H9 (cell line): Measurements from ENCODE around the gene GAL3ST2. TPM values are rescaled to one million over a fixed set of nuclear protein-coding genes. Genes with fewer than 3 reads are reported as not detected.
"Not testable (repeated sequence)": the region's sequence is repeated elsewhere in the genome, so short reads cannot be mapped to it uniquely, and the experiment has no call there.

Experiments used
- DNase-seq: peaks from one replicate; pipeline ENCODE4 v3.0.0-alpha.2; 2017
- H2AFZ ChIP-seq: one replicate; pipeline ENCODE4 v1.6.1; 2013; ENCODE audit warnings: mild to moderate bottlenecking, low read length, control low read depth, moderate library complexity
- H2AK5ac ChIP-seq: 2 replicates; pipeline ENCODE4 v1.6.1; 2013; ENCODE audit warnings: low read length, control low read depth, mixed read lengths; ENCODE audit not compliant: insufficient read length
- H2BK120ac ChIP-seq: one replicate; pipeline ENCODE4 v1.6.1; 2013; ENCODE audit warnings: low read depth, mild to moderate bottlenecking, low read length, control low read depth, inconsistent platforms; ENCODE audit not compliant: poor library complexity, severe bottlenecking
- H2BK12ac ChIP-seq: 2 replicates; pipeline ENCODE4 v1.6.1; 2013; ENCODE audit warnings: low read length, control low read depth, mixed read lengths, low read depth; ENCODE audit not compliant: insufficient read length
- H2BK15ac ChIP-seq: 2 replicates; pipeline ENCODE4 v1.6.1; 2013; ENCODE audit warnings: low read depth, low read length, control low read depth
- H2BK20ac ChIP-seq: one replicate; pipeline ENCODE4 v1.6.1; 2013; ENCODE audit warnings: low read depth, mild to moderate bottlenecking, low read length, control low read depth, inconsistent platforms; ENCODE audit not compliant: poor library complexity, severe bottlenecking
- H2BK5ac ChIP-seq: 2 replicates; pipeline ENCODE4 v1.6.1; 2013; ENCODE audit warnings: low read length, control low read depth, mixed read lengths; ENCODE audit not compliant: insufficient read length
- H3K14ac ChIP-seq: 2 replicates; pipeline ENCODE4 v1.6.1; 2013; ENCODE audit warnings: low read length, control low read depth; ENCODE audit not compliant: insufficient read depth
- H3K18ac ChIP-seq: 2 replicates; pipeline ENCODE4 v1.6.1; 2013; ENCODE audit warnings: low read depth, mild to moderate bottlenecking, mixed read lengths, low read length, control low read depth; ENCODE audit not compliant: insufficient read length
- H3K23ac ChIP-seq: 2 replicates; pipeline ENCODE4 v1.6.1; 2013; ENCODE audit warnings: low read length, control low read depth, mixed read lengths, low read depth; ENCODE audit not compliant: insufficient read length
- H3K23me2 ChIP-seq: 2 replicates; pipeline ENCODE4 v1.6.1; 2013; ENCODE audit warnings: low read depth, mild to moderate bottlenecking, mixed read lengths, low read length, control low read depth; ENCODE audit not compliant: insufficient read length, poor library complexity, severe bottlenecking
- H3K27ac ChIP-seq: 2 replicates; pipeline ENCODE4 v1.5.1; 2013; ENCODE audit warnings: low read length, control low read depth, mixed read lengths, low read depth; ENCODE audit not compliant: insufficient read length
- H3K27me3 ChIP-seq: 2 replicates; pipeline ENCODE4 v1.6.1; 2013; ENCODE audit warnings: low read length, control low read depth, inconsistent platforms; ENCODE audit not compliant: insufficient read depth
- H3K4ac ChIP-seq: 2 replicates; pipeline ENCODE4 v1.6.1; 2013; ENCODE audit warnings: low read depth, mild to moderate bottlenecking, control low read depth, inconsistent platforms, low read length, moderate library complexity
- H3K4me1 ChIP-seq: 2 replicates; pipeline ENCODE4 v1.6.1; 2013; ENCODE audit warnings: low read length, control low read depth, inconsistent platforms; ENCODE audit not compliant: insufficient read depth
- H3K4me2 ChIP-seq: 2 replicates; pipeline ENCODE4 v1.6.1; 2013; ENCODE audit warnings: low read length, control low read depth, mixed read lengths; ENCODE audit not compliant: insufficient read length, insufficient read depth
- H3K56ac ChIP-seq: 2 replicates; pipeline ENCODE4 v1.6.1; 2013; ENCODE audit warnings: low read depth, mild to moderate bottlenecking, mixed read lengths, low read length, control low read depth; ENCODE audit not compliant: insufficient read length
- H3K79me1 ChIP-seq: 2 replicates; pipeline ENCODE4 v1.6.1; 2013; ENCODE audit warnings: low read depth, mild to moderate bottlenecking, moderate library complexity, low read length, control low read depth, inconsistent platforms; ENCODE audit not compliant: insufficient read depth, poor library complexity, severe bottlenecking
- H3K79me2 ChIP-seq: 2 replicates; pipeline ENCODE4 v1.6.1; 2013; ENCODE audit warnings: low read length, control low read depth, inconsistent platforms; ENCODE audit not compliant: insufficient read depth
- H3K9ac ChIP-seq: 2 replicates; pipeline ENCODE4 v1.6.1; 2013; ENCODE audit warnings: low read length, control low read depth, mixed read lengths; ENCODE audit not compliant: insufficient read length; ENCODE audit errors: extremely low read depth
- H3K9me3 ChIP-seq: one replicate; pipeline ENCODE4 v1.6.1; 2013; ENCODE audit warnings: low read depth, low read length, inconsistent platforms; ENCODE audit not compliant: control insufficient read depth
- H3T11ph ChIP-seq: one replicate; pipeline ENCODE4 v1.6.1; 2013; ENCODE audit warnings: mild to moderate bottlenecking, low read length, control low read depth, inconsistent platforms
- H4K20me1 ChIP-seq: one replicate; pipeline ENCODE4 v1.6.1; 2013; ENCODE audit not compliant: control insufficient read depth, insufficient read length, insufficient read depth
- H4K5ac ChIP-seq: 2 replicates; pipeline ENCODE4 v1.6.1; 2013; ENCODE audit warnings: low read depth, mild to moderate bottlenecking, mixed read lengths, low read length, control low read depth; ENCODE audit not compliant: insufficient read length
- H4K8ac ChIP-seq: replicated peaks from 2 replicates; pipeline ENCODE4 v1.6.1; 2013; ENCODE audit warnings: low read length, control low read depth, mixed read lengths, low read depth; ENCODE audit not compliant: insufficient read length
- H4K91ac ChIP-seq: 2 replicates; pipeline ENCODE4 v1.6.1; 2013; ENCODE audit warnings: low read depth, mild to moderate bottlenecking, moderate library complexity, mixed read lengths, low read length, control low read depth; ENCODE audit not compliant: insufficient read length
- H3K27ac Mint-ChIP-seq, 3 experiments: 2 replicates in 2 of 3; 3 replicates in 1 of 3; pipeline ENCODE4 v1.8.0; 2020 to 2021; ENCODE audit warnings: mixed read lengths in 3 of 3, mild to moderate bottlenecking in 1 of 3, moderate library complexity in 1 of 3
- H3K27me3 Mint-ChIP-seq: 2 replicates; pipeline ENCODE4 v1.8.0; 2021; ENCODE audit warnings: low read depth, mild to moderate bottlenecking, moderate library complexity, mixed read lengths
- H3K36me3 Mint-ChIP-seq, 3 experiments: 2 replicates in 2 of 3; 3 replicates in 1 of 3; pipeline ENCODE4 v1.8.0; 2020 to 2021; ENCODE audit warnings: low read depth in 3 of 3, mixed read lengths in 3 of 3; ENCODE audit not compliant: insufficient read depth in 1 of 3
- H3K4me1 Mint-ChIP-seq, 2 experiments: 2 replicates each; pipeline ENCODE4 v1.8.0; 2020; ENCODE audit warnings: mixed read lengths in 2 of 2
- H3K4me3 Mint-ChIP-seq, 2 experiments: 2 replicates in 1 of 2; 3 replicates in 1 of 2; pipeline ENCODE4 v1.8.0; 2020 to 2021; ENCODE audit warnings: mild to moderate bottlenecking in 2 of 2, mixed read lengths in 2 of 2, moderate library complexity in 1 of 2
- H3K9me3 Mint-ChIP-seq, 2 experiments: 2 replicates in 1 of 2; 3 replicates in 1 of 2; pipeline ENCODE4 v1.8.0; 2020; ENCODE audit warnings: mild to moderate bottlenecking in 2 of 2, mixed read lengths in 2 of 2, moderate library complexity in 1 of 2
- WGBS: extraction: QIAGEN DNeasy Blood & Tissue Kit; methylation state at CpG from one replicate; pipeline ENCODE4 v1.1.7; 2013; ENCODE audit warnings: missing lambda C conversion rate, low lambda C conversion rate, mixed read lengths; ENCODE audit not compliant: insufficient read length; ENCODE audit errors: extremely low coverage; 5-methylcytosine and 5-hydroxymethylcytosine counted together
- total RNA-seq: library from RNA; stranded (reverse); gene quantifications from 2 replicates; pipeline ENCODE4 v1.2.1, GENCODE V29; 2021
- TF ChIP-seq, protein P1 (sequence below): fragments of 200-600 bp; sonication (generic); conservative IDR thresholded peaks from 3 replicates; pipeline ENCODE4 v1.8.0; 2021; ENCODE audit warnings: antibody characterized with exemption, mild to moderate bottlenecking

GAL3ST2 gene
- total RNA-seq, 1 experiment from 2014 or later: 0.33 TPM

DNA sequence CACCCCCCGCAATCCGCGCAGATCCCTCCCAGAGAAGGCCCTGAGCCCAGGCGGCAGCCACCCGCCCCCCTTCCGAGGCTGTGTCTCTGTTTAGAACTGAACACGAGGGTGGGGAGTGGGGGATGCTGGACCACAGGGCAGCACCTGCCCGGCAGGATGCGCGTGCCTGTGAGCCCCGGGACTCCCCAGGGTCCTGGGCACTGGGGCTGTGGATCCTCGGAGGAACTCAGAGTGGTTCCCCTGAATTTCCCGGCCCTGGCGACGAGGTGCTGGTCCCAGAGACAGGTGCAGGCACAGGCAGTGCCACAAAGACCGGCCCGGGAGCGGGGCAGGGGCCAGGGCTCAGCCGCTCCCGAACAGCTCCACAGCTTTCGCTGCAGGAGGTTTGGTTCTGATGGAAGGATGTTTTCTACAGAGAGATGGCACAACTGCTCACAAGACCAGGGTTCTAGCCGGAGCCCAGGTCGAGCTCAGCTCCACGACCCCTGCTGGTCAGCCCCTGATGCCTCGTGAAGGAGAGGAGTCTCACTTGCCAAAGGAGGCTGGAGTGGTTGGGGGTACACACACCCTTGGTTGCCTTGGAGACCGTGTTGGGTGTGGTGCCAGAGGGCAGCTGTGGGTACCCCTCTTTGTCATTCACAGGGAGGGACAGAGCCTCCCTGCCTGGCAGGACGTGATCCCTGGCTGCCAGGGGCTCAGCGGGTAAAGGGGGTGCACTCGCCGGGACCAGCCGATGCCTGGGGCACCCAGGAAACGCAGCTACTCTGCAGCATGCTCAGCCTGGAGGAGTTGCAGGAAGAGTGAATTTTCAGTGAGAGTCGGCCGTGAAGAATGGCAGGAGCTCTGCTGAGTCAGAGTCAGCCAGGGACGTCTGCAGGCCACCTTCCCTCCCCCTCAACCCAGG is 28.0 kb downstream of the GAL3ST2 start:
- Histone ChIP-seq H3K79me1 (no peaks in the 10 kb centered on the region), H3K18ac (no peak overlapping the region), H3K9ac (no peak overlapping the region), H3T11ph (no peak overlapping the region), H3K4ac (no peak overlapping the region), H3K4me1 (peaks cover 8% of the 10 kb centered on the region), H4K5ac (no peak overlapping the region), H3K4me2 (peak overlapping the region; percentile 36), H3K14ac (peak overlapping the region; percentile 62), H3K23ac (no peak overlapping the region), H2AK5ac (no peak overlapping the region), H4K91ac (no peak overlapping the region), H2BK20ac (peak overlapping the region; percentile 65), H3K9me3 (no peaks in the 10 kb centered on the region), H2BK5ac (no peak overlapping the region), H4K8ac (no peak overlapping the region), H3K27ac (no peak overlapping the region), H3K27me3 (peaks cover 9% of the 10 kb centered on the region; the same call in 1 of the 2 replicates), H4K20me1 (no peaks in the 10 kb centered on the region), H3K79me2 (no peaks in the 10 kb centered on the region), H3K56ac (no peak overlapping the region), H2AFZ (no peak overlapping the region), H2BK15ac (no peak overlapping the region), H2BK12ac (no peak overlapping the region), H2BK120ac (no peak overlapping the region), H3K23me2 (no peaks in the 10 kb centered on the region)
- peak; percentile 58 for DNase-seq
- Mint-ChIP-seq H3K4me1 (peaks cover 12 to 38% of the 10 kb centered on the region in 2 experiments), H3K9me3 (no peaks in the 10 kb centered on the region), H3K27me3 (peaks cover 34% of the 10 kb centered on the region), H3K36me3 (no peaks in the 10 kb centered on the region), H3K27ac (no peak overlapping the region), H3K4me3 (peak overlapping the region in 1 of 2 experiments; percentile 22; a peak in 2 of 5 replicates)
- TF ChIP-seq, protein P1, sequence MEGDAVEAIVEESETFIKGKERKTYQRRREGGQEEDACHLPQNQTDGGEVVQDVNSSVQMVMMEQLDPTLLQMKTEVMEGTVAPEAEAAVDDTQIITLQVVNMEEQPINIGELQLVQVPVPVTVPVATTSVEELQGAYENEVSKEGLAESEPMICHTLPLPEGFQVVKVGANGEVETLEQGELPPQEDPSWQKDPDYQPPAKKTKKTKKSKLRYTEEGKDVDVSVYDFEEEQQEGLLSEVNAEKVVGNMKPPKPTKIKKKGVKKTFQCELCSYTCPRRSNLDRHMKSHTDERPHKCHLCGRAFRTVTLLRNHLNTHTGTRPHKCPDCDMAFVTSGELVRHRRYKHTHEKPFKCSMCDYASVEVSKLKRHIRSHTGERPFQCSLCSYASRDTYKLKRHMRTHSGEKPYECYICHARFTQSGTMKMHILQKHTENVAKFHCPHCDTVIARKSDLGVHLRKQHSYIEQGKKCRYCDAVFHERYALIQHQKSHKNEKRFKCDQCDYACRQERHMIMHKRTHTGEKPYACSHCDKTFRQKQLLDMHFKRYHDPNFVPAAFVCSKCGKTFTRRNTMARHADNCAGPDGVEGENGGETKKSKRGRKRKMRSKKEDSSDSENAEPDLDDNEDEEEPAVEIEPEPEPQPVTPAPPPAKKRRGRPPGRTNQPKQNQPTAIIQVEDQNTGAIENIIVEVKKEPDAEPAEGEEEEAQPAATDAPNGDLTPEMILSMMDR: peak; percentile 26; the same call in 1 of the 3 replicates
- WGBS: no CpG with 5 or more reads among the region's 35 CpGs

- not testable (repeated sequence) for H3K23me2 ChIP-seq, H3K4me3 Mint-ChIP-seq, H3K9me3 ChIP-seq, H4K91ac ChIP-seq, H3K14ac ChIP-seq, H3K18ac ChIP-seq, H3K56ac ChIP-seq, H2BK20ac ChIP-seq, H2BK12ac ChIP-seq, H3K79me1 ChIP-seq, H3K23ac ChIP-seq, H2BK5ac ChIP-seq, H2AK5ac ChIP-seq, H3K27me3 ChIP-seq, H4K20me1 ChIP-seq, H3K27ac ChIP-seq, H3K9me3 Mint-ChIP-seq, H3K27ac Mint-ChIP-seq, H3K9ac ChIP-seq, H3K4me1 ChIP-seq, H2BK120ac ChIP-seq, H3K4ac ChIP-seq, H4K8ac ChIP-seq, H3K36me3 Mint-ChIP-seq, H3K79me2 ChIP-seq, H2BK15ac ChIP-seq, H4K5ac ChIP-seq, H3K4me2 ChIP-seq, H2AFZ ChIP-seq, H3T11ph ChIP-seq
- no CpG with 5 or more reads among the region's 8 CpGs for WGBS
- Mint-ChIP-seq H3K27me3 (peaks cover 33% of the 10 kb centered on the region), H3K4me1 (peaks cover 12 to 37% of the 10 kb centered on the region in 2 experiments)
- peak; percentile 36 for DNase-seq
These were observed 29.6 kb downstream of the GAL3ST2 start for GRCh38 chr2:241806217-241806616.
